HG02884 (cell line): ENCODE measurements around the gene FADS1.

Experiments used
- ATAC-seq: cut with Tn5 transposase; IDR thresholded peaks from one replicate; pipeline ENCODE4 v1.9.1; 2021; ENCODE audit warnings: mild to moderate bottlenecking, moderate library complexity; ENCODE audit not compliant: unreplicated experiment

The FADS1 gene

DNA sequence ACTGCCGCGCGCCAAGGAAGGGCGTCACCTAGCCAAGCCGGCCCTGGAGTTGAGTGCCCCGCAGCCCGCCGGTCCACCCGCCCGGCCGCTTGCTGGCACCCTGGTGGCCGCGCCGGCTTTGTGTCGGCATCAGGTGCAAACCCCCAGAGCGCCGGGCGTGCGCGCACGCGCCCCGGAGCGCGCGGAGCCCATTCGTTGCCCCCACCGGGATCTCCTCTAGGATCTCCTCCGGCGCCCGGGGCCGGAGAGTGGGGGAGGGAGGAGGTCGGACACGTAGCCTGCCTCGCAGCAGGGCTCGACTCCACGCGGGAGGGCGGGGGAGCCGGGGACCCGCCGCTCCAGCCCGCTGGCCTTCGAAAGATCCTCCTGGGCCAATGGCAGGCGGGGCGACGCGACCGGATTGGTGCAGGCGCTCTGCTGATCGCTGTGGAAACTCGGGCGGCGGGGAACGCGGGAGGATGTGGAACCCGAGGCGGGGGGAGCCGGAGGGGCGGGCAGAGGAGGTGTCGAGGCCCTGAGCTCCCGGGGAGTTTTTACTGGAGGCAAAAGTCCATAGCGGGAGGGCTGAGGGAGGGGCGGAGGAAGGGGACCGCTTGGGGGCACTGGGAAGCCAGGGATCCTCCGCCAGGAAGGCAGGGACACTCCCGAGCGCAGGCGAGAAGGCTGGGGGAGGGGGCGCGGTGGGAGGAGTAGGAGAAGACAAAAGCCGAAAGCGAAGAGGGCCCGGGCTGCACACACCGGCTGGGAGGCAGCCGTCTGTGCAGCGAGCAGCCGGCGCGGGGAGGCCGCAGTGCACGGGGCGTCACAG, 11.0 kb upstream of the FADS1 start, which contains the start of gene FADS2:
Gene FADS2, plus strand, starts transcription at position 730 of the 808 bp plus-strand sequence. CDS start 91 bp downstream, outside the sequence.
- ATAC-seq, result peak; percentile 73

DNA sequence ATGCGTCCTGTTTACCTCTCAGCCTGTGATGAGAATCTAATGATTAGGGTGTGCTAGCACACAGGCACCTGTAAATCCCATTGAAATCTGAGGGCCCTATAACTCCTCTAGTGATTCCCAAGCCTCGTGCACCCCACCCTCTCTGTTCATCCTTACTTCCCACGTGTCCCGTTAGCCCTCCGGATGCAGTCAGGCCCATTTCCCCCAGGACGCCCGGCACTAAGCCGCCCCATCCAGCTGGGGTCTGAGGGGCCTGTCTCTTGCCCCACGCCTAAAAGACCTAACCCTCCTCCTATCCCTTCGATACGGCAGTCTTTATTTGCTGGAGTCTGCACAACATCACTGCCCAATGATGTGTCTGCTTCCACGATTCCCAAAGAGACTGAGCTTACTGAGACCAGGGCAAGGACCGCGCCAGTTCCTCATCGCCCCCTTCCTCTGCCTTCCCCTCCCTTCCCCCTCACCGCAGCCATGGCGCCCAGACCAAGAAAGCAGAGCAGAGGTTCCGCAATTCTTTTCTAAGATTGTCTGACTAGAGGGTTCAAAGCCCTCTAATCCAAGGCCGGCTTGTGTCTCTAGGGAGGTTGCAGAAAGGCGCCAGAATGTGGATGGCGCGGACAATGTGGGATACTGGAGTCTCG, 10.2 kb upstream of the FADS1 start:
- ATAC-seq, result peak; percentile 1

DNA sequence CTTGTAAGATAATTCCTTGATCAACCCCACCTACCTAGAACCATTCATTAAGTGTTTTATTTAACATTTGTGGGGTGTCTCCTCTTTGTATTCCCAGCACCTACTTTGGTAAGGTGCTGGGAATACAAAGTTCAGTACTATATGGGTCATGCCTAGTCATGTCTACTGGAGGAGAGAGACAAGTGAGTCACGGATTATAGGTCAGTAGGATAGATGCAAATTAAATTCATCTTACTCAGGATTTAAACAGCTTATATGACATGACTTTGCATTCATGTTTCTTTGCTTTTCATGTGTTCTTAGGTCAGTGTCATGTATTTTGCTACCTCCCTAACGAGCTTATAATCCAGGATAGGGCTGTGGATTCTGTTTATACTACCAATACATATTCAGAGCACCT, 3.4 kb upstream of the FADS1 start:
- ATAC-seq, result no peak

DNA sequence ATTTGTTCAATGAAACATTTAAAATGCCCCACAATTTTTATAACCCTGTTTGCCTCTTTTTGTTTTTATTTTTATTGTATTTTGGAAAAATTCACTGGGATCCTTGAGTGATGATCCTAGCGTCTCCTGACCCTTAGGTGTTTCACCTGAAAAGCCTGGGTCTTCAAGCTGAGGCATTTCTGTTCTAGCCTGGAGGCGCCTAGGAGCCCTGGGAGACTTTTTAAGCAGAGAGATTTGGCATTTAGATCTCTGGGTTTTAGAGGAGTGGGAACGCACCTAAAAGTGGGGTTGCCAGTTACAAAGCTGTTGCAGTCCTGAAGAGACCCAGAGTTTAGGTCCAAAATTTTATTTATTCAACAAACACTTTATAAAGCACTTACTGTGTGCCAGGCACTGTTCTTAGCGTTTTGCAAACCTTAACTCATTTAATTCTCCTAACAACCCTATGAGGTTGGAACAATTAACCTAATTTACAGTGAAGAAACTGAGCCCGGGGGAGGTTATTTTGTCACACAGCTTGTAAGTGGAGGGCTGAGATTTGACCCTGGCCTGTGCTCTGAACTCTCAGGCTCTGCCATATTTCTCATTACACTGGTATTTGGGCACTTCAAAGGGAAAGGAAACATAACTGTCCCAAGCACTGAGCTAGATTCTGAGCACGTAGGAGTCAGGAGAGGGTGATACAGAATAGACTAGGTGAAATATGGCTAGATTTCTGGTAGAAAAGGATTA, 834 bp upstream of the FADS1 start:
- ATAC-seq, result no peak

DNA sequence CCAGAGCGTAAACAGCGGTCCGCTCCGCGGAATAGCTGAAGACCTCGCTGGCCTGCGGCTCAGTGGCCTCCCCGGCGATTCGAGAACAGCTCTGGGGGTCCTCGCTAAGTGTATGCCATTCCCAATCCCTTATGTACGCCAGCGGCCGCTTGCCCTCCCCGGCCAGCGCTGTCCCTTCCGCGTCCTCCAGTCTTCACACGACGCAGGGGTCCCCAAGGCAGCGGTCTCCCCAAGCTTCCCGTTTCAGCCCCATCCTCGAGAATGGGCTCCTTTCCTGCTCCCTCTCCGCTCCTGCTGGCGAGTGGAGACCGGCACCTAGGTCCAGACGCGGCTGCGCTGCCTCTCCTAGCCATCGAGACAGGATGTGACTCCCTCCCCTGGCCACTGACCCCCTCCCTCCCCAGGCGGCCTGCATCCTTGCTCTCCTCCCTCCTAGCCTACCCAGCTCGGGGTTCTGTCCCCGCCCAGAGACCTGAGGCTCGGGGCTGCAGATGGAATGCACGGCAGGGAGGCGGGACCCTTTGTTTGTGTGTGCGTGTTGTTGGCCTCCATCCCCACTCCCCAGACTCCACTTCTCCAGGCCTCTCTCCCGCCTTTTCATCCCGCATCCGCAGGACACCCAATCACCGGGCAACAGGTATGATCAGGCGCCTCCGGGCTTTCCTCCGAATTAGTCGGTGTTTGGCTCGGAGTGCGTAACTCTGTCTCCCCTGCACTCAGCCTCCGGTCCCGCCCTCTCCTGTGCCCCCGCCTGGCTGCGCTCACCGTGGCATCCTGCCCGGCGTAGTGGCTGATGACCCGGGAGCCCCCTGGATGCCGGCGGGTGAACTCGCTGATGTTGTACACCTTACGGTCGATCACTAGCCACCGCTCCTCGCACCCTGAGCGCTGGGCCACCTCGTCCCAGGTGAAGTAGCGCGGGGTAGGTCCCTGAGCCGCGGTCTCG, 740 bp downstream of the FADS1 start:
- no peak for ATAC-seq

DNA sequence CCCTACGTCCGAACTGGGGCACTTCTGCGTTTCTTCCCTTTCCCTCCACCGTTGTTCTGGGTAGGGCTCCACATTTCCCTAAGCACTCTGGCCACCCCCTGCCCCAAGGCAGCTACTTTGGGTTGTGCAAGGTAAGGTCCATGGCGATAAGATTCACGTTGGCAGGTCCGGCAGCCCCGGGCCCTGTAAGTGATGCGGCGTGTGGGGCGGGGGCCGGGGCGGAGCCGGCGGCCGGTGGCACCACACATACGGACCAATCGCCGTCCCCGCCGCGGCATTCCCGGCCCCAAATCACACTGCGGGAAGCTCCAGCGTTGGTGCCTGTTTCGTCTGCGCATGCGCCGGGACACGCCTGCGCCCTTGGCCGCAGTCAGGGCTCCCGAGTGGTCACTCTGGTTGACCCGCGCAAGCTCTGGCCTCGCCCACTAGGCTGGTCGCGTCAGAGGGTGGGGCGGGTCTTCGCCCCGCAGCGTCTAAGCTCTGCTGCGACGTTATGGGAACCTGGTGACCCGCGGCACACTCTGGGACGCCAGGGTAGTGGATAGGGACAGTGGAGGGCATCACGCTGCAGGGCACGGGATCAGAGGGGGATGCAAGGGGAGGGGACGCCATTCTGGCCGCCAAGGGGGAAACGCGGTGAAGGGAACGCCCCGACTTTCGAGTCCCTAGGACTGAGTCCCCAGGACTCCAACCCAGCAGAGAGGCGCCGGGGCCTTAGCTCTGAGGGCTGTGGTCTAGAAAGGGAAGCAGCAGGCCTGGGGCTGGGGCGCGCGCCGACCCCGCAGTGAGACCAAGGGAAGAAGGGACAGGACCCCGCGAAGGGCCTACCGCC, 1.6 kb downstream of the FADS1 start:
- ATAC-seq, result peak; percentile 52

DNA sequence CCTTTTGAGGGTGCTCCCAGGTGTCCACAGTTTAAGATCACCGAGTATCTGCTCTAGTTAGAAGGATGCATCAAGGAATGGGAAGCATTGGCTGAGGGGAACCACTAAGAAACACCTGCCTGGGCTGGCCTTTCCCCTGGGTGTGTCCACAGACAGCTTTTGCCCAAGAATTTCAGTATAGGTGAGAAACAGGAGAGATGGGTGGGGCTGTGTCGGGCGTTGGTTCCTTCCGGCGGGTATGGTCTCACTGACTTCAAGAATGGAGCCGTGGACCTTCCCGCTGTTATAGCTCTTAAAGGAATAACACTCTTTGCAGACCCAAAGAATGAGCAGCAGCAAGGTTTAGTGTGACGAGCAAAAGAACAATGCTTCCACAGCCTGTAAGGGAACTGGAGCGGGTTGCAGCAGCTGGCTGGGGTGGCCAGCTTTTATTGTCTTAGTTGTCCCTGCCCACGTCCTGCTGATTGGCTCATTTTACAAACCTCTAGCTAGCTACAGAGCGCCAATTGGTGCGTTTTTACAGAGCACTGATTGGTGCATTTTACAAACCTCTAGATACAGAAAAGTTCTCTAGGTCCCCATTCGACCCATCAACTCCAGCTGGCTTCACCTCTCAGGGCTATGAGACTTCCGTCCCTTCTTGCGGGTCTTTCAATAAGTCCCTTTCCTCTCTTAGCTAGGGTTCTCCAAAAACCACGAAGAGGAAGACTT, 2.4 kb downstream of the FADS1 start:
- ATAC-seq, result no peak

DNA sequence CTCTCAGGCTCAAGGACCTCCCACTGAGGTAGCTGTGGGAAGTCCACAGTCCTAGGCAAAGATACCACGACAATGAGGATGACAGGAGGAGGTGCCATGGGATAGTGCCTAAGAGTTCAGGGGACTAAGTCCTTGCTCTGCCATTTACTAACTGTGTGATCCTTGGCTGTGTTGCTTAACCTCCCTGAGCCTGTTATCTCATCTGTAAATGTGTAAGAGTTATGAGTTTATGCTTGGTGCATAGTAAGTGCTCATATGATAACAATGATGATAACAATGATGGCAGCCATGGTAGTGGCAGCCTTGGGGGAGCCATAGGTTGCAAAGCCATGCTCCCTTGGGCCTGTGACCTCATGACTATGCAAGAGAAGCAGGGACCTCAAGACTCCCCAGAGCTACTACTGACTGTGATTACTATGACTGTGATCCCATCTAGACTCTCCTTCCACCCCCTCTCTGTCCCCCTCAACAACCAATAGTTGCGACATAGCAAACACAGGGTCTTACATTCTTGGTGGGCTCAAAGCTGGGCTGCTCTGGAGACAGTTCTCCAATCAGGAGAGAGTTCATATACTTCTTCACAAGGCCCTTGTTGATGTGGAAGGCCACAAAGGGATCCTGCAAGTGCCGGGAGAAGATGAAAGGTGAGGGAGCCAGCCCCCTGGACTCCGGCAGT, 3.9 kb downstream of the FADS1 start:
- no peak for ATAC-seq

DNA sequence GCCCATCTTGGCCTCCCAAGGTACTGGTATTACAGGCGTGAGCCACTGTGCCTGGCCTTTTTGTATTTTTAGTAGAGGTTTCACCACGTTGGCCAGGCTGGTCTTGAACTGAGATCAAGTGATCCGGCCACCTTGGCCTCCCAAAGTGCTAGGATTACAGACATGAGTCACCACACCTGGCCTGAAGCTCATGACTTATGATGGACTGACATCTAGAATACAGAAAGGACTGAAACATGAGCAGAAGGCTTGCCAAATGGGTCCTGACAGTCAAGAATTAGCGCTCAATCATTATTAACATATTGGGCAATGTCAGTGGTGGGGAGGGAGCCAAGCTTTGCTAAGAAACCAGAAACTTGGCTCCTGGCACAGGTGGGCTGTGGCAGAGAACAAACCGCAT, 5.0 kb downstream of the FADS1 start:
- ATAC-seq, result no peak

DNA sequence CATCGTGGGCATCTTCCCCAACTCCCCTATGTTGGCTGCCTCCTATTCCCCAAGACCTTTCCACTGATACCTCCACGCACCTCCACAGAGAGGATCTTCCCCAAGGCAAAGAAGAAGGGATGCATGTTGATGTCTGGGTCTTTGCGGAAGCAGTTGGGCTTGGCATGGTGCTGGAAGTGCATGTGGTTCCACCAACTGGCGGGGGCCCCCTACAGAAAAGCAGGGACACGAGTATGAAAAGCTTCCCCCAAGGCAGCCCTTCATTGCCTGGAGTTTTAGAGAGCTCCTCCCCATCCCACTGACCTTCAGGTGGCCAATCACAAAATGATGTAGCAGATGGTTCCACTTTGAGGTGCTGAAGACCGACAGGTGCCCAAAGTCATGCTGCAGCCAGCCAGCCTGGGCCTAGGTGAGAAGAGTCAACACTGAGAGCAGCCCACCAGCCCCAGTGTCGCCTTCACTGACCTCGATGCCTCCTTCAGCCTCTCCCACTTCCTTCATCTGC, 6.1 kb downstream of the FADS1 start:
- no peak for ATAC-seq

DNA sequence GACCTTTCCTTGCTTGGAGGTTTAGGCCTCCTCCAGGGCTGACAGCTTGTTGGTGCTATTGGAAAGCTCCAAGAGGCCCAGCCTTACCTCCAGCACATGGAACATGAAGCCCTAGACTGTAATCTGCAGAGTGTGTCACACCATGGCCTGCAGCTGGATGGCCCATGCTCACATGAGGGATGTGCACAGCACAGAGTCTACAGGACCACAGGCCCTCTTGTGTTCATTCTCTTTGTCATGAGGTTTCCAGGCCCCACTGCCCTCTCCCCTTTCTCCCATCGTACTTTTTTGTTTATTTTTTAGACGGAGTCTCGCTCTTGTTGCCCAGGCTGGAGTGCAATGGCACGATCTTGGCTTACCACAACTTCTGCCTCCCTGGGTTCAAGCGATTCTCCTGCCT, 10.0 kb downstream of the FADS1 start:
- ATAC-seq, result no peak

DNA sequence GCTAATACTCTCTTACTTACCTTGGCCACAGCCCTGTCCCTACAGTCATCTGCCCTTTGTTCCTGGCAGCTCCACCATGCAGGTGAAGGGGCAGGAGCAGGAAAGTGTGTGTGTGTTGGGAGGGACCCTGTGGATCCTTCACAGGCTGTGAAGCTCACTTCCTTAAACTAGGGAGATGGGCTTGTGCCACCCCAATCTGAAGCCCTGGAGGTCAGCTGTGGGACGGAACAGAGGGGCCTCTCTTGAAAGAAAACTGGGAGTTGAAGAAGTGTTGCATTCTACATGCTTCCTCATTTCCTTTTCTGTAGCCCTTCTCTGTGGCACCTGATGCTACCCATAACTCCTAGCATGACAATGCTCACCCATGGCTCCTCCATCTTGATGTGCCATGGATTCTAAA, 11.7 kb downstream of the FADS1 start:
- ATAC-seq, result no peak

DNA sequence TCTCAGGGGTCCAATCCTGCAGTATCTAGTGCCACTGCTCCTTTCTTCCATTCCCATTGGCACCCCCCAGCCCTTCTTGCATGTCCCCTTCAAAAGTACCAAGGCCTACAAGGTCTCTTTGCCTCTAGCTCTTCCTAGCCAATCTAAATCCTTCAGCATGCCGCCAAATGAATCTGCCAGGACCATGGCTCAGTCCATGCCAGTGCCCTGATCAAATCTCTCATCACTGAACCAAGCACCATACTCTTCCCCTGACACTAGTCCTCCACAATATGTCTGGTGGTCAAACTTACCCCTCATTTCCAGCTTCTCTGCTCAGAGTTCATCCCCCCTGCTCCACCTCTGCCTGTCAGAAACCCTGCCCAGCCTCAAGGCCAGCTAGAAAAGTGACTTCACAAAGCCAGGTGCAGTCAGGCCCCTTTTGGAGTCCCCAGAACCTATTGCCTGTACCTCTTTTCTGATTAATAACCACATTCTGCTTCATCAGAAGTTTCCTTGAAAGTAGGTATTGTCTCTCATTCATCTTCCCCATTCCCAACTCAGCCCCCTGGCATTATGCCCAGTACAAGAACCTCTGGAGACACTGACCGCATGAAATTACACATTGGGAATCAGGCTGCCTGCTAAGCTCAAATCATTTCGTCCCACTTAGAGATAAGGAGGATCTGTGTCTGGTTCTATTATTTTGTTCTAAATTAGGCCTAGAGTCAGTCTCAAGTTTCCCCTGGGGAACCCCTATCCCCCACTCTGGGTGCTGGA, 12.7 kb downstream of the FADS1 start:
- ATAC-seq, result no peak

DNA sequence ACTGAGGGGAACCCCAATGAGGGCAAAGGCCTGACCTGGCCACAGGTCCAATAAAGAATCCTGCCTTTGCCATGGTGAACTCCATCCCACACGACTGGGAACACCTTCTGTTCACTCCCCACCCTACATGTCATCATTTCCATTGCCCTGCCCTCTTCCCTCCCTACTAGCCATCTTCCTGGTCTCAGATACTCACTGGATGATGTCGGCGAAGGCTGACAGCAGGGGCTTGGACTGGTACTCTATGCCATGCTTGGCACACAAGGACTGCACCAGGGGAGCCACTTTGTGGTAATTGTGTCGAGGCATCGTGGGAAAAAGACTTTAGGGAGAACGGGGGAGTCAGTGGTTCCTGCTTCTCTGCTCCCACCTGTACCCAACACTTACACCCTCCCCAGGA, 14.2 kb downstream of the FADS1 start:
- no peak for ATAC-seq

DNA sequence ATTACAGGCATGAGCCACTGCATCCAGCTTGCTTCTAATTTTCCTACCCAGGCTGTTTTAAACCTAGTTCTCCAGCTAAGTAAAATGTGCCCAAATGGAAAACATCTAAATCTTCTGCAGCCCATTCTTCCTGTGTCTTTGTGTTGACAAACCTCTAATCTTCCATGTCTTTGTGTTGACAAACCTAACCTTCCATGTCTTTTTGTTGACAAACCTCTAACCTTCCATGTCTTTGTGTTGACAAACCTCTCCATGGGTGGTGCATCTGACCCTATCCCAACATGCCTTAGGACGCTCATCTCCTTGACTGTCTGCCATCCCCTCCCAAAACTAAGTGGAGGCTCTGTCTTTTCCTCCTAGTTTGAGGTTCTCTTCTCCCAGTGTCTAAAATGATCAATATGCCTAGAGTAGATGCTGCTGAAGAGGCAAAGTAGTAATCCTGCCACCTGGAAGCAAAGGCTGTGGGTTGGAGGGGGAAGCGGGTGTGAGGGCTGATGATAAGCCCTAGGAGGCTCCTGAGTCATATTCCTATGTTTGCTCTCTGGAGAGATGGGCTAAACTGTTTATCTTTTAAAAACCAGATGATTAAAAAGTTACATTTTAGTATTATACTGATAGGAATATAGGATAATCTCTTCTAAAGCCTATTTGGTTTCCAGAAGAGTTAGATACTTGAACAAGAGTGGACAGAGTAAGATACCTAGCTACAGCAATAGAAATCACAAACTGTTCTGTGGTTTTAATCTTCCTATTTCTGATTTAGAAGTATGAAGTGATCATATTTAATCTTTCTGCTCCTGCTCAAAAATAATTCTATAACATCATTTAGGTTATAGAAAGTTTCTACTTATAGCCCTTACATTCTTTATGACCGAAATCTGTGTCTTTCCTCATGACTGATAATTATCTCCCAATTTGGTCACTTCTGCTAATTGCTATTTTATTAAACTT, 16.2 kb downstream of the FADS1 start:
- no peak for ATAC-seq

DNA sequence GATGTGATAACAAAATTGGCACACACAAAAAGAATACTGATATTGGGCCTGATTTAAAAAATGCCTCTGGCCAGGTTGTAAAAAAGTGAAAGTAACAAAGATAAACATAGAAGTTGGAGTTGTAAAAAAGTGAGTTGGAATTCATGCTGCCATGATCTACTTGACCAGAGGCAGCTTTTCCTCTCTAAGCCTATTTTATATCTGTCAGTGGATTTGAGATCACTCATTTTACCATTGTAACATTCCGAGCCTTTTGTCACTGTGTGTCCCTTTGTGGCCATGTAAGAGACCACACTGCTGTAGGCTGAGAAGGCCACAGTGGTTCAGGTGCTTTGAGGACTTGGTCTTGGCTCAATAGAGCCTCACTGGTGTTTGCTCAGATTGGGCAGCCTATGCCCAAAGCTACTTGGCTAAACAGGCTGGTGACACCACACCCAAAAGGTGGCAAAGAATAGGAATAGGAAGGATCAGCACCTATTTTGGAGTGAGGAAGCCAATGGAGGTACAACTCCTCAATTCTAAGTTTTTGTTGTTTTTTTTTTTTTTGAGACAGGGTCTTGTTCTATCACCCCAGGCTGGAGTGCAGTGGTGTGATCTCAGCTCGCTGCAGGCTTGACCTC, 17.0 kb downstream of the FADS1 start:
- no peak for ATAC-seq
